Anterior cingulate cortex (tissue), 58 donors: Measurements from ENCODE around the gene UBE2C.
"Not testable (repeated sequence)": the region's sequence is repeated elsewhere in the genome, so short reads cannot be mapped to it uniquely, and the experiment has no call there.

Experiments
- DNase-seq, 58 donors: peaks; one replicate each; lab custom pipeline; 2025; lab: John Stamatoyannopoulos, UW

UBE2C gene

DNA sequence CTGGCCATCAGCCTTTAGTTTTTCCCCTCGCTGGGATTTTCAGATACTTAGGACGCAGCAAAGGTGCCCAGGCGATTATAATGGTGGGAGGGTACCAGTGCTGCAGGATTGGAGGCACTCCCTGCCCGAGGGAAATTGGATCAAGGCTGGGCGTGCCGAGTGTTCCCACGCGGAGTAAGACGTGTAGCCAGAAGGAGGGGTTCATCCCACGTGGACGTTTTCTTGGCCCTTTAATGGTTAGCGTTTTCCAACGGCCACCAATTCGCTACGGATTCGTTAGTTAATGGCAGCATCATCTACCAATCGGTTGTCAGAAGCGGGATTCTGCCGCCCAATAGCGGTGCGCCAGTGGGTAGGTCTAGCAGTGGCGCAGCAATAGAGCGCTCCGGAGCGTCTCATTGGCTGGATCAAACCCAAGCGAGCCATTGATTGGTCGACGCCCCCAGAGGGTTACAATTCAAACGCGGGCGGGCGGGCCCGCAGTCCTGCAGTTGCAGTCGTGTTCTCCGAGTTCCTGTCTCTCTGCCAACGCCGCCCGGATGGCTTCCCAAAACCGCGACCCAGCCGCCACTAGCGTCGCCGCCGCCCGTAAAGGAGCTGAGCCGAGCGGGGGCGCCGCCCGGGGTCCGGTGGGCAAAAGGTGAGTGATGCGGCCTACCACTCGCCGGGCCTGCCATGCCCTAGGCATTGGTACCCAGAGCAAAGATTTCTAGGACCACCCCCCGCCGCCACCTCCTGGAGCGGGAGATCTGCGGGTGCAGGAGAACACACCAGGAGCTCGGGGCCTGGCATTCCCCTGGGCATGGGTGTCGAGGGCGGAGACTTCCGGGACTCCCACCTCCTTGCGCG, at the start of gene UBE2C:
Gene UBE2C (plus strand): TSS at position 488 of the 849 bp plus-strand sequence. CDS start 52 bp downstream, at position 540.
- DNase-seq: peak; percentile 69 to 99 (median 97)

DNA sequence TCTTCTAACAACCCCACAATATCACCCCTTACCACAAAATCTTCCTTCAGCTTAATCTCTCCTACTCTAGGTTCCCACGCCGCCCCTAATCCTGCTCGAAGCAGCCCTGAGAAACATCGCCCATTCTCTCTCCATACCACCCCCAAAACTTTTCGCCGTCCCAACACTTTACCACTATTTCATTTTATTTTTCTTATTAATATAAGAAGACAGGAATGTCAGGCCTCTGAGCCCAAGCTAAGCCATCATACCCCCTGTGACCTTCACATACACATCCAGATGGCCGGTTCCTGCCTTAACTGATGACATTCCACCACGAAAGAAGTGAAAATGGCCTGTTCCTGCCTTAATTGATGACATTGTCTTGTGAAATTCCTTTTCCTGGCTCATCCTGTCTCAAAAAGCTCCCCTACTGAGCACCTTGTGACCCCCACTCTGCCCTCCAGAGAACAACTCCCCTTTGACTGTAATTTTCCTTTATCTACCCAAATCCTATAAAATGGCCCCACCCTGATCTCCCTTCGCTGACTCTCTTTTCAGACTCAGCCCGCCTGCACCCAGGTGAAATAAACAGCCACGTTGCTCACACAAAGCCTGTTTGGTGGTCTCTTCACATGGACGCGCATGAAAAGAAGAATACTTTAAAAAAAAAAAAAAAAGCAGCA, 47.7 kb upstream of the UBE2C start:
- not testable (repeated sequence) for DNase-seq

DNA sequence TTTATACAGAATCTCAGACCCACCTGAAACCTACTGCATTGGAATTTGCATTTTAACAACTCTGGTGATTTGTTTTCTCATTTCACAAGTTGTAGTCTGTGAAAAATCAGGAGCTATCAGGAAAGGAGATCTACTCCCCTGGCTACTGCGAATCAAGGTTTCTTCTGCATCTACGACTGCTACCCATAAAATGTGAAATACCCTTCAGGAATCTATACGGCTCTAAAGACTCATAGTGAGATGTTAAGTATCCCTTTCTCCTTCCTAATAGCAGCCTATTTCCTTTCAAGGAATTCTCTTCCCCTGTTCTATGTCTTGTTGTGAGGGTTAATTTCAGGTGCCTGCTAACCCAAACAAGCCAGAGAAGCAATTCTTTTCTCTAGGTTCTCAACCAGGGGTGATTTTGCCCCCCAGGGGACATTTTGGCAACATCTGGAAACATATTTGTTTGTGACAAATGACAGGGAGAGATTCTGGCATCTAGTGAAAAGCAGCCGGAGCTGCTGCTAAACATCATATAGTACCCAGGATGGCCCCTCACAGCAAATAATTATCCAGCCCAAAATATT, 47.1 kb upstream of the UBE2C start:
- DNase-seq: no peak

DNA sequence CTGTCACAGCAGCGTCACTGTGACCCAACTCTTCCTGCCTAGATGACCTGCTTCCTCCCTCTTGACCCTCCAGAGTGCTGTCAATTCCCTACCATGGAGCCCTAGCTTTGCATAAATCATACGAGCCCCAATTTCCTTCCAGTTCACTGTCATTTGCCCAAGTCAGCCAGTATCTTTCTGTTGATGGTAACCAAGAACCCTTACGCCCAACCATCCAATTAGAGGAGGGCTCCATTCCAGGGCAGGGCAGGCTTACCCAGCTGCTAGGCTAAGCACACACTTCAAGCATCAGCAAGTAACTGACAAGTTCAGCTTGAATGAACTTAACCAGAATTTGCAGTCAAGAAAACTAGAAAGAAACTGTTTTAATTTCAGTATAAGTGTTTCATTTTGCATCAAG, 46.5 kb upstream of the UBE2C start:
- DNase-seq: no peak

DNA sequence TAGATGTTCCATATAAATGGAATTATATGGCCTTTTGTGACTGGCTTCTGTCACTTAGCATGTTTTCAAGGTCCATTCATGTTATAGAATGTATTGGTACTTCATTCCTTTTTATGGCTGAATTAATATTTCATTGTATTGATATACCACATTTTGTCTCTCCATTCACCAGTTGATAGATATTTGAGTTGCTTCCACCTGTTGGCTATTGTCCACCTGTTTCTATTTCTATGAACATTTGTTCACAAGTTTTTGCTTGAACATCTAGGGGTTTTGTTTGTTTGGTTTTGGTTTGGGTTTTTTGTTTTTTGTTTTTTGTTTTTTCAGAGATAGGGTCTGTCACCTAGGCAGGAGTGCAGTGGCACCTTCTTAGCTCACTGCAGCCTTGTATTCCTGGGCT, 44.0 kb upstream of the UBE2C start:
- DNase-seq: no peak

DNA sequence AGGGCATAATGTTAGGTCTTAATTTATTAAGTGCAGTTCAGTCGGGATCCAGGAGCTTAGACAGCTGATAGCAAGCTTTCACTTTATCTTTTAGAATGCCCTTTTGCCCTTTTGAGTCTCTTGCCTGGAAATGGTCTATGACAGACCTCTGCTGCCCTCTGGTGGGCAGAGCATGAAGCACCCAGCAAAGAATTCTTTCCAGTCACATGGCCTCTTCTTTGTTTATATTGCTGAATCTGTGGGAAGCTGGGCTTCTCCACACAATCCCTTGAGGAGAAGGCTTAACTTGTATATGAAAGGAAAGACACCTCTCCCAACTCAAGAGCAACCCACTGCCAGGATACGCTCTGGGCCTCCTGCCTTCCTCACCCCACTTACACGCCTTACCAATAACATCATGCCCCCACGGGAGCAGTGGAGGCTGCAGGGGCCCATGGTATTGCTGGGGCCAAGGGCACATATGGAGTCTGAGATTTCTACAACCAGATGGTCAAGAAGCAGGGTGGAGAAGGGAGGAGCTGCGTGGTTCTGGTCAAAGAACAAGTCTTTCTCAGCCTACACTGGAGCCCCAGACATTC, 41.2 kb upstream of the UBE2C start:
- peak in 55 of 58 donors; percentile 17 to 83 (median 57) for DNase-seq

DNA sequence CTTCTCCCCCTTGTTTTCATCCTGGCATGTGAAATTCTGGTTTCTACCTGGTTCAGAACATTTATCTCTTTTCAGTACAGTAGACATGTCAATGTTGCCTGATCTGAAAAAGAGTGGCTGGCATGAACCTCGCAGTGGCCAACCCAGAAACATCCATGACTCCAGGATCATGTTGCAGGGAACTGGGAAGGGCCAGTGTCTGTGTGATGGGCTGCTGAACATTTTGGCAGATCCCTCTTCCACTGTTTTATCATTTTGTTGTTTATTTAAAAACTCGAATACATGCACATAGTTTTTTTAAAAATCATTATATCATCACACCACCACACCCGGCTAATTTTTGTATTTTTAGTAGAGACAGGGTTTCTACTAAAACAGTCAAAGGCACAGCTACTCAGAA, 39.8 kb upstream of the UBE2C start:
- DNase-seq: no peak

DNA sequence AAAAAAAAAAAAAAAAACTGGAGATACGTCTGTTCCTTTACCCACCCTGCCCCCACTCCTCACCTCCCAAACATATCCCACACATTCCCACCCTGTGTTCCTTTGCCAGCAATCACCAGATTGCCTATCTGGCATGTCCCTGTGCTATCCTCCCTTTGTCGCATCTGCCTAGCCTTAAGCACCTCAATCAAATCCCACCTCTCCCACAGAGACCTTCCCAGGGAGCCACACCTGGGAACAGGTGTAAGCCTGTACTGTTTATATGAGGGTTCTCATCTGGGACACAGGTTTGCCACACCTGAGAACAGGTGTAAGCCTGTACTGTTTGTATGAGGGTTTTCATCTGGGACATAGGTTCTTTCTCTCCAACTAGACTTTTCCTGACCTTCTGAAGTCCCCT, 37.5 kb upstream of the UBE2C start:
- no peak for DNase-seq

DNA sequence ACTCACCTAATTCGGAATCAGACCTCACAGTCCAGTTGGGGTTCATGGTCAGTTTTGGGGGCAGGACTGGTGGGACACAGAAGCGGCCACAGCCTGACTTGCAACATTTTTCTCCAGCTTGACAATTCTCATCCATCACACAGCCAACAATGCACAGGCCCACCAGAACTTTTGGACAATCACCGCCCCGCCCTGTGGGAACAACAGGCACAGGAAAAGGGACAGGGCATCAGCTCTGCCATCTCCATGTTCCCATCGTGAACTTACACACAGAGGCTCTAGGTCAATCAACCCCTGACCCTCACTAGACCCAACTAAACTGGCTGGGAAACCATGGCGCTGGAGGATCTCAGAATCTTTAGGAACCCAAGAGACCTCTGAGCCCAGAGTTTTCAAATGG, 37.0 kb upstream of the UBE2C start:
- no peak for DNase-seq

DNA sequence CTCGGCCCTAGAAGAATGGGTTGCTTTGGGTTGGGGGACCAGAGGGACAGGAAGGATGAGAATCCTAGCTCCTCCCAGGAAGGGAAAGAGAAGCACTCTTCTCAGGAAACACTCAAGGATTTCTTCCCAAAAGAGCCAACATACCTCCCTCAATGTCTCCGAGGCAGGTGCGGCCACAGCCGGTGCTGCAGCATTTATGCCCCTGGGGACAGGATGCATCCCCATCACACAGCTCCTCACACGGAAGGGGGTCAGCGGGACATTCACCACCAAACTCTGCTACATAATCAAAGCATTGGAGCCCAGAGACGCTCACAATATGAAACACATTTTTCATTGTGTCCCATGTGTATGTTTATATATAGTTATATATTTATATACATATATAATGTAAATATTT, 35.5 kb upstream of the UBE2C start:
- no peak for DNase-seq

DNA sequence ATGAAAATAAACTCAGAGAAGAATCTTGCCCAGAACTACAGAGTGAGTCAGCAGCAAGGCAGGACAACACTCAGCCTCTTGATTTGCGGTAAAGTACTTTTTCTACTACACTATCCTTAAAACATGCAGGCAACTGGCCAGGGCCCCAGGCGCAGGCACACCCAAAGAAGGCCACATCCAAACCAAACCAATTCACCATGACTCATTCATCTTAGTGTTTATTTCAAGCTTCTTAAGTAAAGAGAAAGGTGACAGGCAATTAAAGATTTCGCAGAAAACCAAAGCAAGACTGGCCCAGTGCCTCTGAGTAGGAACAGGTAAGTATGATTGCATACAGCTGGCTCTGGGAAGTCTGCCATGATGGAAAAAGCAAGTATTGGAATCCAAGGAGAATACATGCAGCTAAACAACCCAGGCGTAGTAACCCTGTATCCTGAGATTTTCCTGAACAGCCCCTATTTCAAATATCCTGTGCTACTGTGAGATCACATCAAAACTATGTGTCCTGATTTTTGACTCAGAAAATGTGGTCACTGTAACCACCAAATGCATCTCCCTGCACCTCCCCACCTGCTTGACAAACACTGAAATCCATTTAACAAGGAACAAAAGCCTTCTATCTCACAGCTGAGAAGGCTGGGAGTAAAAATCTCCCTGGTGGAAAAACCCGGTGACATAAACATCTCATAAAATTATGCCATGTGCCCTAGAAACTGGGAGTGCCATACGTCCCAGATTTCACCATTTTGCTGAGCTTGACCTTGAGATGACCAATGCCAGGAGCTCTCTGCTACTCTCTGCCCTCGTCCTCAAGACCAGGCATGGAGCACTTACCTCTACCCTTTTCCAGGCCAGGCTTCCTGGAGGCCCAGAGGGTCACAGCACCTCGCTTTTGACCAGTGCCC, 33.2 kb upstream of the UBE2C start:
- peak in 35 of 58 donors; percentile 2 to 76 (median 30) for DNase-seq

DNA sequence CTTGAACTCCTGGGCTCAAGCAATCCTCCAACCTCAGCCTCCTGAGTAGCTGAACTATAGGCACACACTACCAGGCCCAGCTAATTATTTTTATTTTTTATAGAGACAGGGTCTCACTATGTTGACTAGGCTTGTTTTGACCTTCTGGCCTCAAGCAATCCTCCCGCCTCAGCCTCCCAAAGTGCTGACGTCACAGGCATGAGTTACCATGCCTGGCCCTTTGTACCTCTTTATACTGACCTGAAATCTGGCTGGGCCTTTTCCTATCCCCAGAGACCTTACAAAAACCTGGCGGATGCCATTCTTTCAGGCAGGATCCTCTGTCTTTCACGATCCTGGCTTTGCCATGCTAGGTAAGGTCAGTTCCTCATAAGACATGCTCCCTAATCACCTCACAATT, 32.3 kb upstream of the UBE2C start:
- DNase-seq: no peak

DNA sequence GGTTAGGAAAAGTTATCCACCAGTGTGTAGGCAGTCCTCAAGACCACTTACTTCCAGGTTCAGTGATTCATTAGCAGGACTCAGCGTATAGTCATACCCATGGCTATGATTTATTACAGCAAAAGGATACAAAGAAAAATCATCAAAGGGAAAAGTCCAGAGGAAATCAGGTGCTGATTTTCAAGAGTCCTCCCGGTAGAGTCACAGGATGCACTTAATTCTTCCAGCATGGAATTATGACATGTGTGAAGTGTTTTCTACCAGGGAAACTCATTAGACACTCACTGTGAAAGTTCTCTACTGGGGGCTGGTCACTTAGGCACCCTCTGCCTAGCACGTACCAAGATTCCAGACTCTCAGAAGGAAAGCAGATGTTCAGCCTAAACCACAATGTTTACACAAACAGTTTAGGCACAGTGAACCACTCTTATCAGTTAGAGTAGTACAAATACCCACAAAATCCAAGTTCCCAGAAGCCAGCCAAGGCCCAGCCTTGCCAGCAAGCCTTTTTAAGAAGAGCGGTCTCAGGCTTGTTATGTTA, 31.0 kb upstream of the UBE2C start:
- DNase-seq: no peak

DNA sequence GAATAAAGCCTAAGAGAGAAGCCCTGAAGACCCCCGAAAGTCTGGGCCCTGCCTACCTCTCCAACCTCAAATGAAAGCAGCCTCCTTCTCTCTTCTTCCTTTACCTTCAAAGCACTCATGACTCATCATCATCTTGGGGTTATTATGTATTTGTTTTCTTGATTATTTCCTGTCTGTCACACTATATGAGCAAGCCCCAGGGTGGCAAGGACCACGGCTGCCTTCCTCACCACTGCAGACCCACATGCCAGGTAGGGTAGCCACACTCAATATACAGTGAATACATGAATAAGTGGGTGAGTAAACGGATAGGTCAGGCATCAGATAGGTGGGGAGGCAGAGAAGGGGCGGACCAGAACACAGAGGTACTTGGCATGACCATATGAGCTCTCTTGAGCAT, 29.6 kb upstream of the UBE2C start:
- no peak for DNase-seq

DNA sequence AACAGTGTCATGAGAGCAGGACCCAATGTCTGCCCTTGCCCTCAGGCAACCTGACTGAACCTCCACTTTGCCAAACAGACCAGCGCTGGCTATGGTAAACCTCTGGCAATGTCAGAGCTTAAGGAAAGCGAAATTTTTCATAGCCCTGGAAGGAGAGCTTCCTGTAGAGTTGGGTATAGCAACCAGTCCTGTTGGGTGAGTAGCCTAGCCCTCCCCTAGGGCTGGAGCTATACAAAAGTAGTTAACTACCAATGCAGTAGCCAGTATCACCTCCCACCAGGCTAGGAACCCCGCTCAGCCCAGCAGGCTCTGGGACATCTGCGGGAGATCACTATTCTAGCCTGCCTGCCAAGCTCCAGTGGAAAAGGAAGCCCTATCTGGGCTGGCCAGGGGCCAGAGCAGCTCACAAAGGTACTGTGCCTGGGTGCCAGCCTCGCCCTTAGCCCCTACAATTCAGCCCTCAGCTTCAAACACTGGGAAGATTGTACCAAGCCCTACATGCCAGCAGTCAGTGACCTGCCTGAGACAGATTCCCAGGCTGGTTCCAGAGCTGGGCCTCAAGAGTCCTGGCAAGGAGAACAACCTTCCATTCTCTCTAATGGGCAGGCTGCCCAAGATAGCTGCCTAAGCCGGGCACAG, 28.7 kb upstream of the UBE2C start:
- DNase-seq: peak in 45 of 58 donors; percentile 1 to 75 (median 27)

DNA sequence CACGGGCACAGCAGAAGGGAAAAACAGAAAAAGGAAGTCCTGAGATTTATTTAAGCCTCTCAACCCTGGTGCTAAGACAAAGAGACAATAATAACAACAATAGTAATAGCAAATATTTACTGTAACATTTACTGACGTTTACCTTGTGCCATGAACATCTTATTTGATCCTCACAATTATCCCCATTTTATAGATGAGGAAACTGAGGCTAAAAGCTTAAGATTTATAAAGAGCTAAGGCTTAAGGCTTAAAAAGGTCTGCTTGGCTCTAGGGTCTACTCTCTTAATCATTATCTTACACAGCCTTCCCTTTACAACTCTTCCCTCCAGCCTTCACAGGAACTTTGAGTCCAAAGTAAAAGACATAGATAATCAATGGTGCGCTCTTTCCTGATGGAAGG, 24.1 kb upstream of the UBE2C start:
- no peak for DNase-seq

DNA sequence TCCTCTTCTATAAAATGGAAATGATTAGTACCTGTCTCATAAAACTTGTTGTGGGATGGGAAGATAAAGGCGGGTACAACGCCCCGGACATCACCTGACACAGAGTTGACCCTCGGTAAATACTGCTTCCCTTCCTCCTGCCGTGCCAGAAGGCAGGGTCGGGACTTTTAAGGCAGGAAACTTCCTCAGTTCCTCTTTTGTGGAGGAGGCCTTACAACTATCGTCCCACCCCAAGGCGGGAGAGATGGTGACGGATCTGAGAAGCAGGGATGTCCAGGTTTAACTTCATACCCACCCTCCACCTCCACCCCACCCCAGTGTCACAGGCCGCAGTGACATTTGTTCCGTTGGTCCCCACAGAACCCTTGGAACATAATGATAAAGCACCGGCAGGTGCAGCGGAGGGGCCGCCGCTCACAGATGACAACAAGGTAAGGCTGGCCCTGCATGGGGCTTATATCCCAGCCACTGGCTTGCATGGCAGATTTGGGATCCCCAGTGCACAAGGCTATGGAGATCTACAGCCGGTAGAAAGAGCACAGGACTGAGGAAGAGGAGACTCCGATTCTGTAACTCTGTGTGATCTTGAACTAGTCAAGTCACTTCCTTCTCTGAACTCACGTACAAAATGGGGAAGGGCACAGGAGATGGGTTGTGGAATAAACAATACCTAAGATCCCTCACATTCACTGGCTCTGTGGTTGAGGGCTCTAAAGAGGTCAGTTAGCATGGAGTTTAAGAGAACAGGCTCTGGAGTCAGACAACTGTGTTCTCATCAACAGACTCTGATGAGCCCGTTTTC, 19.9 kb upstream of the UBE2C start:
- peak in 4 of 58 donors; percentile 4 to 27 (median 8) for DNase-seq

DNA sequence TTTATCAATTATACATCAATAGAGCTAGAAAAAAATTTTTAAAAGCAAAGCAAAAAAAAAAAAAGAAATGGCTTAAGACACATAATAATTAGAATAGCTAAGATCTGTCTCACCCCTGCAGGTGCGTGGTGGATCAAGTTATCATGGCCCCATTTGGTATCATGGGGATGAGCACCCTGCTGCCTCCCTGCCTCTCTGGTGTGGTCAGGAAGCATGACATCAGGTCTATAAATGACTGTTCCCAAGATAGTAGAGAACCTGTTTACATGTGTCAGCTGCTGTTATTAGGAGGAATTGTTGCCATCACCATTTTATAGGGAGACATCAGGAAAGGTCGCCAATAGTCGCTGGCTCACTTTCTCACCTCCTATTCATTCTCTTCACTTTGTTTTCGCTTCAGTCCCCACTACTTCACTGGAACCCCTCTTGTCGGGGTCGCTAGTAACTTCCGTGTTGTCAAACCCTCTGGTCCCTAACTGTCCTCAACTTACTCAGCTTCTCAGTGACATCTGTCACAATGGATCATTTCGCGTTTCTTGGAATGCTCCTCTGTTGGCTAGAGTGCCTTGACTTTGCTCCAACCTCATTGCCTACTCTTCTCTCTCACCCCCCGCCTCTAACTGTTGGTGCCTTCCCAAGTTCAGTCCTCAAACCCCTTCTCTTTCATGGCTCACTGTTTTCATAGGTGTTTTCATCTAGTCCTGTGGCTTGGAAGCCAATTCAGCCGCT, 15.9 kb upstream of the UBE2C start:
- no peak for DNase-seq
